Measurements from ENCODE around the gene CABP2.

DNA sequence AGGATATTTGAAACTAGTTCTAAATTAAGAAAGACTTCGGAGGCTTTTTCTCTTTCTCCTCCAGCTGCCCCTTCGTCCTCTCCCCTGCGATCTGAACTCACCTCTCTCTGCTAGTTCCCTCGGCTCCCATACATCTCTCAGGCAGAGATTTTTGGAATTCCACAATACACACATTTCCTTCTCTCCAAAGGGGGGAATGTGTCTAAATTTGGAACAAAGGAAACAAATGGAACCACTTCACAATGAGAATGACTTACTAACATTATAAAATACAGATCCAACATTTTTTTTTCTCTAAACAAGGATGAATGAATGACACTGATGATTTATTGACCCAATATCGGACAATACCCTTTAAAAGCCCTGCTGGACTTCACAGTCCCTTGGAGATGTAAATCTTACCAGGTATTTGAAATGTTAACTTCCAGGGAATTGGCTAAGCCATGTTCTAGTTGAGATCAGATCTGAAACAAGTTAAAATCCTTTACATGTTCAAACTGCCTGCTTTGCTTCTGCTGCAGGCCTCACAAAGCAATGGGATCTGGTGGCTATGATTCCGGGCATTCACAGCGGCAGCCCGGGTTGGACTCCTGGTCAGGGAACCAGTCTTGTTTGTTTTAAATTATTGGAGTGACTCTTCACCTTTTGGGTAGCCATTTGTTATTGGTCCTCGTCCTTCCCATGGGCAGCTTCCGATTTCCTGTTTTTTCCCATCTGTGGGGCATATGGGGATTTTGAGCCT lies 39.9 kb upstream of the CABP2 start:
- TF ChIP-seq GATA3 (IDR thresholded peaks at IDR 0.05; ENCODE audit: low read depth, low read length): no peak
- no peak for TF ChIP-seq GATA2 (IDR thresholded peaks at IDR 0.05; ENCODE audit: low read depth, low read length)

Measured in SH-SY5Y (cell line).